Measurements from ENCODE around the gene TBCEL. TPM values are rescaled to one million over a fixed set of nuclear protein-coding genes. Genes with fewer than 3 reads are reported as not detected.

Gene TBCEL
- total RNA-seq, 1 experiment from 2014 or later, result 11.6 TPM

GRCh38 chr11:121117788-121118187 lies 93.9 kb downstream of the TBCEL start:
- peaks cover 8% of the 10 kb centered on the region for H3K9me3 ChIP-seq (ENCODE audit: insufficient read depth, low read depth)
- DNase-seq, result no peak
- no peak overlapping the region for H3K4me2 ChIP-seq
- no peak overlapping the region for H3K4me3 ChIP-seq
- H3K36me3 ChIP-seq (ENCODE audit: low read depth), result no peaks in the 10 kb centered on the region
- no peak overlapping the region for H2AFZ ChIP-seq
- ChIA-PET POLR2A (ENCODE audit: unreplicated experiment) (no interaction called here), CTCF (no interaction called here)
- H3K4me1 ChIP-seq (replicated peaks; ENCODE audit: insufficient read depth), result no peaks in the 10 kb centered on the region
- H3K9me2 ChIP-seq (ENCODE audit: insufficient read depth), result no peaks in the 10 kb centered on the region
- H3F3A ChIP-seq (ENCODE audit: insufficient read depth, low read depth), result no peaks in the 10 kb centered on the region
- TF ChIP-seq CTCF (conservative IDR thresholded peaks at IDR 0.05) (no peak), EZH2 (IDR thresholded peaks at IDR 0.05; ENCODE audit: low read depth) (no peak)
- BruUV-seq (replicated peaks), result no TSS peak
- intact Hi-C loops (cut with micrococcal nuclease; ENCODE audit: unreplicated experiment), result loop anchor here (10.0 kb wide), 2 partner anchors 433 to 603 kb away; partner anchors contain the start of gene GRIK4
- no peak overlapping the region for H3K27ac ChIP-seq
- H3K79me2 ChIP-seq (ENCODE audit: low read depth), result no peaks in the 10 kb centered on the region
- peaks cover 72% of the 10 kb centered on the region for H3K27me3 ChIP-seq (ENCODE audit: insufficient read depth, low read depth)
- H4K20me1 ChIP-seq (ENCODE audit: insufficient read depth), result no peaks in the 10 kb centered on the region

- no TSS peak for BruUV-seq (replicated peaks)
- no peaks in the 10 kb centered on the region for H3K36me3 ChIP-seq (ENCODE audit: low read depth)
- CTCF ChIA-PET, result no interaction called here
- no peaks in the 10 kb centered on the region for H3F3A ChIP-seq (ENCODE audit: insufficient read depth, low read depth)
- H3K4me3 ChIP-seq, result no peak overlapping the region
- H2AFZ ChIP-seq, result no peak overlapping the region
- TF ChIP-seq CTCF (conservative IDR thresholded peaks at IDR 0.05), result no peak
- TF ChIP-seq EZH2 (IDR thresholded peaks at IDR 0.05; ENCODE audit: low read depth), result no peak
- H3K4me1 ChIP-seq (replicated peaks; ENCODE audit: insufficient read depth), result no peaks in the 10 kb centered on the region
- POLR2A ChIA-PET (ENCODE audit: unreplicated experiment), result no interaction called here
- peaks cover 76% of the 10 kb centered on the region for H3K27me3 ChIP-seq (ENCODE audit: insufficient read depth, low read depth)
- DNase-seq, result no peak
- no peak overlapping the region for H3K27ac ChIP-seq
- intact Hi-C loops (cut with micrococcal nuclease; ENCODE audit: unreplicated experiment), result loop anchor here (10.0 kb wide), 2 partner anchors 435 to 605 kb away; partner anchors contain the start of gene GRIK4
- no peaks in the 10 kb centered on the region for H4K20me1 ChIP-seq (ENCODE audit: insufficient read depth)
- peaks cover 8% of the 10 kb centered on the region for H3K9me3 ChIP-seq (ENCODE audit: insufficient read depth, low read depth)
- no peaks in the 10 kb centered on the region for H3K9me2 ChIP-seq (ENCODE audit: insufficient read depth)
- no peaks in the 10 kb centered on the region for H3K79me2 ChIP-seq (ENCODE audit: low read depth)
- H3K4me2 ChIP-seq, result no peak overlapping the region
Measured at GRCh38 chr11:121119440-121119839, 95.5 kb downstream of the TBCEL start.

- ChIA-PET CTCF (interaction anchor here (0.6 kb wide), 1 partner anchor 271 kb away, joined by 8 read pairs; no protein-coding TSS in a partner anchor), POLR2A (ENCODE audit: unreplicated experiment) (no interaction called here)
- Histone ChIP-seq H3K4me2 (no peak overlapping the region), H3F3A (ENCODE audit: insufficient read depth, low read depth) (no peaks in the 10 kb centered on the region), H3K4me3 (no peak overlapping the region), H4K20me1 (ENCODE audit: insufficient read depth) (no peaks in the 10 kb centered on the region), H3K27ac (no peak overlapping the region), H3K9me2 (ENCODE audit: insufficient read depth) (no peaks in the 10 kb centered on the region), H2AFZ (no peak overlapping the region), H3K9me3 (ENCODE audit: insufficient read depth, low read depth) (peaks cover 8% of the 10 kb centered on the region), H3K79me2 (ENCODE audit: low read depth) (no peaks in the 10 kb centered on the region), H3K4me1 (replicated peaks; ENCODE audit: insufficient read depth) (no peaks in the 10 kb centered on the region), H3K27me3 (ENCODE audit: insufficient read depth, low read depth) (peaks cover 77% of the 10 kb centered on the region), H3K36me3 (ENCODE audit: low read depth) (no peaks in the 10 kb centered on the region)
- intact Hi-C loops (cut with micrococcal nuclease; ENCODE audit: unreplicated experiment), result no loop called here
- no TSS peak for BruUV-seq (replicated peaks)
- TF ChIP-seq CTCF (conservative IDR thresholded peaks at IDR 0.05) (no peak), EZH2 (IDR thresholded peaks at IDR 0.05; ENCODE audit: low read depth) (no peak)
- no peak for DNase-seq
Measured at GRCh38 chr11:121122328-121122727, 98.4 kb downstream of the TBCEL start.

Data from PC-9 (cell line).